B cell (primary cell): Measurements from ENCODE around the gene ZNF138. TPM values are rescaled to one million over a fixed set of nuclear protein-coding genes. Genes with fewer than 3 reads are reported as not detected.
"Not testable (repeated sequence)": the region's sequence is repeated elsewhere in the genome, so short reads cannot be mapped to it uniquely, and the experiment has no call there.

Experiments
- ATAC-seq: fragments of 200-7000 bp; cut with Tn5 transposase; one replicate; pipeline ENCODE4 v1.10.0; 2021; ENCODE audit warnings: low read depth, mild to moderate bottlenecking, moderate number of reproducible peaks, moderate library complexity
- CTCF ChIA-PET: fragments of 350-600 bp; sonication (Branson Sonifier 250); formaldehyde crosslinking; loops from one replicate; lab custom pipeline; 2021; ENCODE audit warnings: antibody characterized with exemption, inconsistent platforms; lab: Charles Lee
- POLR2A ChIA-PET: fragments of 350-600 bp; sonication (Branson Sonifier 250); formaldehyde crosslinking; loops from one replicate; lab custom pipeline; 2021; ENCODE audit warnings: antibody characterized with exemption; lab: Charles Lee
- DNase-seq: peaks from one replicate; pipeline ENCODE4 v3.0.0; 2013
- H2AFZ ChIP-seq: 2 replicates; pipeline ENCODE4 v1.6.1; 2012; ENCODE audit warnings: mild to moderate bottlenecking, low read depth, low read length; ENCODE audit not compliant: insufficient read depth, poor library complexity, severe bottlenecking
- H3K27ac ChIP-seq, 2 donors: 1 replicate in 1 of 2; 2 replicates in 1 of 2; pipeline ENCODE4 v1.5.1; 2012 to 2013; ENCODE audit warnings: low read length in 2 of 2, mild to moderate bottlenecking in 2 of 2, moderate library complexity in 1 of 2
- H3K27me3 ChIP-seq, 4 experiments: fragments of 200-600 bp in 1 of 4; sonication (generic) in 1 of 4; replicated peaks in 1 of 4; 1 replicate in 2 of 4; 2 replicates in 2 of 4; pipeline versions ENCODE4 v1.6.1 to v1.7.0; 2013 to 2016; ENCODE audit warnings: low read length in 3 of 4, mild to moderate bottlenecking in 2 of 4, mixed read lengths in 1 of 4, moderate library complexity in 1 of 4; ENCODE audit not compliant: insufficient read depth in 4 of 4, control insufficient read depth in 3 of 4; ENCODE audit errors: control extremely low read depth in 1 of 4
- H3K36me3 ChIP-seq, 2 experiments: replicated peaks in 1 of 2; 1 replicate in 1 of 2; 2 replicates in 1 of 2; pipeline versions ENCODE4 v1.6.1 to v1.7.1; 2013; ENCODE audit warnings: low read length in 1 of 2; ENCODE audit not compliant: insufficient read depth in 2 of 2, control insufficient read depth in 1 of 2; ENCODE audit errors: control extremely low read depth in 1 of 2, extremely low read depth in 1 of 2
- H3K4me1 ChIP-seq, 2 donors: fragments of 200-600 bp in 1 of 2; sonication (generic) in 1 of 2; 1 replicate in 1 of 2; 2 replicates in 1 of 2; pipeline versions ENCODE4 v1.5.1 to v1.6.1; 2013 to 2017; ENCODE audit warnings: low read length in 2 of 2; ENCODE audit not compliant: control insufficient read depth in 2 of 2, insufficient read depth in 2 of 2
- H3K4me2 ChIP-seq: replicated peaks from 2 replicates; pipeline ENCODE3; 2012; ENCODE audit warnings: mild to moderate bottlenecking, low read depth, low read length; ENCODE audit not compliant: poor library complexity, severe bottlenecking
- H3K4me3 ChIP-seq, 5 experiments: fragments of 200-600 bp in 1 of 5; sonication (generic) in 1 of 5; 1 replicate in 3 of 5; 2 replicates in 2 of 5; pipeline versions ENCODE4 v1.5.1 to v1.7.0; 2011 to 2016; ENCODE audit warnings: low read length in 4 of 5, mild to moderate bottlenecking in 4 of 5, low read depth in 2 of 5, control low read depth in 1 of 5, moderate library complexity in 1 of 5; ENCODE audit not compliant: insufficient read depth in 1 of 5; ENCODE audit errors: control extremely low read depth in 1 of 5, extremely low read depth in 1 of 5
- H3K79me2 ChIP-seq: fragments of 200-600 bp; sonication (generic); one replicate; pipeline ENCODE4 v1.6.0; 2016; ENCODE audit warnings: low read length; ENCODE audit not compliant: control insufficient read depth, insufficient read depth
- H3K9ac ChIP-seq: fragments of 200-600 bp; sonication (generic); 2 replicates; pipeline ENCODE4 v1.6.1; 2017; ENCODE audit warnings: mild to moderate bottlenecking, low read length, moderate library complexity
- H3K9me3 ChIP-seq, 3 donors: one replicate each; pipeline versions ENCODE4 v1.6.1 to v1.7.1; 2013; ENCODE audit warnings: low read length in 2 of 3; ENCODE audit not compliant: control insufficient read depth in 2 of 3, insufficient read depth in 1 of 3; ENCODE audit errors: control extremely low read depth in 1 of 3
- H4K20me1 ChIP-seq: 2 replicates; pipeline ENCODE4 v1.6.0; 2012; ENCODE audit warnings: mild to moderate bottlenecking, low read length; ENCODE audit not compliant: insufficient read depth, control insufficient read depth, poor library complexity, severe bottlenecking
- H3K27ac Mint-ChIP-seq: one replicate; pipeline ENCODE4 v1.8.0; 2021; ENCODE audit warnings: mixed read lengths
- H3K27me3 Mint-ChIP-seq: one replicate; pipeline ENCODE4 v1.8.0; 2021; ENCODE audit warnings: mixed read lengths
- H3K4me1 Mint-ChIP-seq: one replicate; pipeline ENCODE4 v1.8.0; 2021; ENCODE audit warnings: mixed read lengths
- H3K4me3 Mint-ChIP-seq: one replicate; pipeline ENCODE4 v1.8.0; 2021; ENCODE audit warnings: mixed read lengths
- H3K9me3 Mint-ChIP-seq: one replicate; pipeline ENCODE4 v1.8.0; 2022; ENCODE audit warnings: mixed read lengths; ENCODE audit not compliant: insufficient read depth
- EZH2 ChIP-seq: IDR thresholded peaks from 2 replicates; pipeline ENCODE4 v1.6.1; 2012; ENCODE audit warnings: borderline replicate concordance, low read depth, mild to moderate bottlenecking, moderate library complexity, low read length; ENCODE audit not compliant: insufficient read depth, poor library complexity, severe bottlenecking
- WGBS: methylation state at CpG from one replicate; pipeline ENCODE4 v1.1.5; 2013; ENCODE audit warnings: missing lambda C conversion rate; ENCODE audit not compliant: insufficient coverage; 5-methylcytosine and 5-hydroxymethylcytosine counted together
- intact Hi-C: fragments of 100-400 bp; cut with micrococcal nuclease; formaldehyde crosslinking; loops from one replicate; pipeline ENCODE4 v1.10.0; 2022
- polyA plus RNA-seq: library from polyadenylated mRNA; depleted of rRNA; stranded (reverse); fragments of >200 nt; gene quantifications from 2 replicates; pipeline ENCODE4 v1.2.3, GENCODE V29; 2012
- total RNA-seq, 2 donors: library from RNA; stranded (reverse); fragments of 120-200 nt in 1 of 2; gene quantifications; 1 replicate in 1 of 2; 2 replicates in 1 of 2; pipeline versions ENCODE4 v1.2.3 to v1.2.4, GENCODE V29; 2013 to 2022

Gene ZNF138
- total and polyA plus RNA-seq, 2 donors (not counting 1 experiment from before 2014, with no cell fraction given) = 10.1 to 26.6 TPM

DNA sequence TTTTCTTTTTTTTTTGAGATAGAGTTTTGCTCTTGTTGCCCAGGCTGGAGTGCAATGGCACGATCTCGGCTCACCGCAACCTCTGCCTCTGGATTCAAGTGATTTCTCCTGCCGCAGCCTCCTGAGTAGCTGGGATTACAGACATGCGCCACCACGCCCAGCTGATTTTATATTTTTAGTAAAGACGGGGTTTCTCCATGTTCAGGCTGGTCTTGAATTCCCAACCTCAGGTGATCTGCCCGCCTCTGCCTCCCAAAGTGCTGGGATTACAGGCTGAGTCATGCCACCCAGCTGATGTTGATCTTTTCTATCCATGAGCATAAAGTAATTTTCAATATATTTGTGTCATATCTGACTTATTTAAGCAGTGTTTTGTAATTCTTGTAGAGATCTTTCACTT, 4.9 kb downstream of the ZNF138 start:
- POLR2A ChIA-PET, H3K4me3 ChIP-seq, ATAC-seq, intact Hi-C loops, H3K27ac ChIP-seq, CTCF ChIA-PET, H3K27me3 ChIP-seq, H3K27ac Mint-ChIP-seq, H3K9me3 Mint-ChIP-seq, H3K4me3 Mint-ChIP-seq, DNase-seq, H3K9me3 ChIP-seq, H2AFZ ChIP-seq, H3K4me2 ChIP-seq, H3K9ac ChIP-seq, H3K27me3 Mint-ChIP-seq: not testable (repeated sequence)
- peaks cover 4 to 30% of the 10 kb centered on the region in 2 experiments for H3K36me3 ChIP-seq
- peaks cover 82% of the 10 kb centered on the region for H3K79me2 ChIP-seq
- peaks cover 17% of the 10 kb centered on the region for H4K20me1 ChIP-seq
- H3K4me1 Mint-ChIP-seq = peaks cover 33% of the 10 kb centered on the region
- WGBS = 97% methylated on average over 5 of the region's 8 CpGs
- peaks cover 7 to 14% of the 10 kb centered on the region in 2 donors for H3K4me1 ChIP-seq

DNA sequence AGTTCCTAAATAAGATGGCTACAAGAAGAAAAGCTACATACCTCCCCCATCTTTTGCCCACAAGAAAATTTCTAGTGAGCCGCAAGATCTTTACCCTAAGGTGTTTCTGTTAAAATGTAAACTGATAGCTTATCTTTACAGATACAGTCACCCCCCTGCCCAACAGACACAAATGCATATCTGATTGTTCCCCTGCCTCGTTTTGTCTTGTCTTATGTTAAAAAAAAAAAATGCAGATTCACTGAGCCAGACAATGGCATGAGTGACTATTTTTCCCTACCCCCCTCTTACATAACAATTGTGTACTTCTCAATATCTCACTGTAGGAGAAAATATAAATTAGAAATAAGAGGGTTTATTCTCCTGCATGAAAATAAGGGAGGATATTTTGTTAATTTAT, 8.5 kb downstream of the ZNF138 start:
- no peaks in the 10 kb centered on the region for H3K27me3 Mint-ChIP-seq
- intact Hi-C loops = no loop called here
- WGBS = no CpG with 5 or more reads among the region's 2 CpGs
- no peak overlapping the region for H3K27ac Mint-ChIP-seq
- no peaks in the 10 kb centered on the region for H3K9me3 Mint-ChIP-seq
- H3K4me1 Mint-ChIP-seq = peaks cover 11% of the 10 kb centered on the region
- Histone ChIP-seq H3K9ac (no peak overlapping the region), H3K4me3 (no peak overlapping the region), H3K4me2 (no peak overlapping the region), H3K79me2 (peaks cover 64% of the 10 kb centered on the region), H3K27ac (no peak overlapping the region), H3K27me3 (no peaks in the 10 kb centered on the region), H3K36me3 (peaks cover 8 to 36% of the 10 kb centered on the region in 2 experiments), H2AFZ (no peak overlapping the region), H3K9me3 (peaks cover 0 to 3% (median 0%) of the 10 kb centered on the region in 3 donors), H4K20me1 (peaks cover 23% of the 10 kb centered on the region), H3K4me1 (no peaks in the 10 kb centered on the region)
- H3K4me3 Mint-ChIP-seq = no peak overlapping the region
- DNase-seq = no peak
- CTCF ChIA-PET = no interaction called here
- TF ChIP-seq EZH2 = no peak
- POLR2A ChIA-PET = interaction anchor here (0.7 kb wide), 1 partner anchor 479 kb away, joined by 3 read pairs; no protein-coding TSS in a partner anchor
- no peak for ATAC-seq
